Activated CD8-positive, alpha-beta memory T cell treated with anti-CD3 and anti-CD28 coated beads, Interleukin-2, amount 50 U/mL, for 1 hour (primary cell): ENCODE measurements around the gene VAC14.

Experiments used
- DNase-seq: peaks from one replicate; pipeline ENCODE4 v3.0.0-alpha.2; 2020; ENCODE audit errors: extremely low read depth

The VAC14 gene

DNA sequence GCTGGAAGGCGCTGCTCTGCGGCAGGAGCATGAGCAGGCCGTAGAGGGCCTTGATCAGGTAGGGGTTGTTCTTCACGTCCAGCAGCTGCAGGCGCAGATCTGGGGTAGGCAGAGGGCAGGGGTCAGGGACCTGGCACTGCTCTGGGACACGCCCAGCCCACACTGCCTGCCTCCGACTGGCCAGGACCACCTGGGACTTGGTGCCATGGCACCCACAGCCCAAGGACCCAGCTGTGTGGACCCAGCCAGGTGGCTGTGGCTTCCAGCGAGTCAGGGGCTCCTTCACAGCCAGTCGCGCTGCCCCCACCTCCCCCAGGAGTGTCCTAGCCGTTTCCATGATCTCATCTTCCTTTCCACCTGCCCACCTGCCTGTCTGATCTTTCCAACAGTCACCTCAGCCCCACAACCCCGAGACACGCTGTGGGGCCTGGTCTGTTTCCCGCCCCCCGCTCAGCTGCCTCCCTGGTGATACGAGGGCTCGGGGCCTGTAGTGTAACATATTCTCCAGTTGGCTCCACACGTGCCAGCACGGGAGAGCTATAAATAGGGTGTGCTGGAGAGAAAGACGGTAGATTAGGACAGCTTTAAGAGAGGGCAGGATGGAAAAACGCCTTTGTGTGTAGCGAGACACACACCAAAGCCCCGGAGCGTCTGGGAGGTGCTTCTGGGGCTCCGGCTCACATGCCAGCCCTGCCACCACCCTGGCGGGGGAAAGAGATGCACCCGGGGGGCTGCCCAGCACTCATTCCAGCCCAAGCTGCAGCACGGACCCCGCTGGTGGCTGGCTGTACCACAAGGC lies 107.9 kb downstream of the VAC14 start:
- no peak for DNase-seq

DNA sequence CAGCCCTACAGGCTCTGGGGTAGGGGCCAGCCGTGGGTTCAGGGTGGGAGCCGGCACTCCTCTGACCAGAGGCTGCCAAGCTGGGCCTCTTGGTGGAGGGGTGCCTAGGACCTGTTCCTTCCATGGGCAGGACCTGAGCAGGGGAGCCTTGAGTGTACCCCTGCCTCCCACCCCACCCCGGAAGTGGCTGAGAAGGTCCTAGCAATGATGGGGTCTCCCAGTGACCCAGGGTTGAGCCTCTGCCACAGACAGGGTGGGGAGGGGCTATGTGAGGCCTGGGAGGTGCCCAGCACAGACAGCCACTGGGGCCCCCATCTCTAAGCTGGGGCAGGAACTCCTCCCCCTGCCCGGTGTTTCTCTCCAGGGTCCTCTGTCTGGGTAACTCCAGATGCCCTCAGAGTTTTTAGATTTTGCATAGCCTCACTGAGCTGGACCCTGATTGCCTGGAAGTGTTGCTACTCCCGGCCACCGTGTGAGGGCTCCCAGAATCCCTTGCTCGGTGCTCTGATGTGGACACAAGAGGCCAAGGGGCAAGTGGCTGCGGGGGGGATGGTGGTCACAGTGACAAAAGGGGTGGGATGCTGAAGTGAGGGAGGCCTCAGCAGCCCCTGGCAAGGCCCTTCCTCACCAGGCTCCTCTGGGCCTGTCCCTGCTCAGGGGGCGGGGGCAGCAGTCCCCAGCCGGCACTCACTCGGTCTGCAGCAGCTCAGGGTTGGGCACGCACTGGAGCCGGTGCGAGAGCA lies 108.7 kb downstream of the VAC14 start:
- no peak for DNase-seq

DNA sequence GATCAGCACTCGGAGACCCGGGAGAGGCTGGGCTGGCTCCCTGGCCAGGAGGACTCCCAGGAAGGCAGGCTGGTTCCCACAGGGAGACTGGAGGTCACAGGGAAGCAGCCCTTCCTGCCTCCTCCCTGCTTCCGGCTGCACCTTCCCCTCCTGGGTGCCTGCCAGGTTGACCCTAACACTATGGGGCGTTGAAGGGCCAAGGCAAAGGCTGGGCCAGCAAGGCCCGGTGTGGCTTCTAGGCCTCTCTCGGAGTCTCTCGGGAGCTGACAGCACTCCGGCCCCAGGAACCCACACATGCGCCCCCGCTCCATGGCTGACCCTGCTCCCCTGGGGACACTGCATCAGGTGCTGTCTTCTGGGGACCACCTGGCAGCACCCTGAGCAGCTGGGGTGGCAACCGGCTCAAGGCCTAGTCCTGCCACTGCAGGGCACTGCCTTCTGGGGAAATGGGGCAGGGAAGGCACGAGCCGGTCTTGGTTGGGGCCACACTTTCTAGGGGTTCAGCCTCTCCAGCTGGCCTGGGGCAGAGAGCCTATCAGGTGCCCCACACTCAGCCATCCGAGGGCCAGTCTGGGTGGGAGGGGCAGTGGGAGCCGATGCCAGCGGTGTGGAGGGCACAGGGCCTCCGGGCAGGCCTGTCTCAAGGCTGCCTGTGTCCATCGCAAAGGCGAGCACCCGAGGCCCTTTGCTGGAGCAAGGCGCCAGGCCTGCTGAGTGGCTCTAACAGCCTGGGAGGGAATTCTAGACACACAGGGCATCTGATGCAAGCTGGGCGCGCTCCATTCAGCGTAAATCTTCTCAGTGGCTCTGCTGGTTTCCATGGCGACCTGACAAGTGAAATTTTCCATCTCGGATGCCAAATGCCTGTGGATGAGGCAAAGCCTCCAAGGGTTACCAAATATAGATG lies 109.5 kb downstream of the VAC14 start:
- DNase-seq = no peak

DNA sequence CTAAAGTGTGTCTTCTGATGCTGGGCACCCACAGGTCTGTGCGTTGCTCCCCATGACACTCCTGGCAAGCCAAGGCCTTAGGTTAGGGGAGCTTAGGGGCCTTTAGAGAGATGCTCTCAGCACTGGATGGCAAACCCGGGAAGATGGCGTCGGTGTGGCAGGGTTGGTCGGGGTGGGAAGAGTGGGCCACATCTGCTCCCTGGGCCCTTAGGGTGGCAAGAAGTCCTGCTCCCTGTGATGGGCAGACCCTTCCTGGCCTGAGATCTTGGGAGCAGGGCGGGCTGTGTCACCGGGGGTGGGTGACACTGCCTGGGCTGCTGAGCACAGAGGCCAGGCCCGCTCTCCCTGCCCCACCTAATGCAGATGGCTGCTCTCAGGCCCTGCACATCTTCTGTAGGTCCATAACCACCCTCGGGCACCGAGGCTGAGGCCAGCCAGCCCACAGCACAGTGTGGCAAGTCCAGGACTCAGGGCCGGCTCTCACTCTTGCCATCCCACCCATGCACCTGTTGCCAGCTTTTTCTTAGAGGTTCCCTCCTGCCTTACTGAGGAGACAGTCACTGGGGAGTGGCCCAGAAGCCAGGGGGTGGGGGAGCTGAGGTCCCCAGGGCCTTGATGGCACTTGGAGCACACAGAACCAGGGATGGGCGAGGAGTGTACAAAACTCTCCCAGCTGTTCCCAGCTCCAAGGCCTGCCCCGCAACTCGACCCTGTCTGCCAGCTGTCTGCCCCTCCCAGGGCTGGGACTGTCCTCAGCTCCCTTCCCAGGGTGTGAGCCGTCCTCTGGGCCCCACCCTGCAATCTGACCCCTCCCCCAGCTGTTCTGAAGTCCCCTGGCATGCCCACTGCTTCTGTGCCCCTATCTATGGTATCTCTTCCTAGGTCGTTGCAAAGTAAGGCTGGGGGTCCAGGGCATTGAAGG lies 110.7 kb downstream of the VAC14 start:
- no peak for DNase-seq

DNA sequence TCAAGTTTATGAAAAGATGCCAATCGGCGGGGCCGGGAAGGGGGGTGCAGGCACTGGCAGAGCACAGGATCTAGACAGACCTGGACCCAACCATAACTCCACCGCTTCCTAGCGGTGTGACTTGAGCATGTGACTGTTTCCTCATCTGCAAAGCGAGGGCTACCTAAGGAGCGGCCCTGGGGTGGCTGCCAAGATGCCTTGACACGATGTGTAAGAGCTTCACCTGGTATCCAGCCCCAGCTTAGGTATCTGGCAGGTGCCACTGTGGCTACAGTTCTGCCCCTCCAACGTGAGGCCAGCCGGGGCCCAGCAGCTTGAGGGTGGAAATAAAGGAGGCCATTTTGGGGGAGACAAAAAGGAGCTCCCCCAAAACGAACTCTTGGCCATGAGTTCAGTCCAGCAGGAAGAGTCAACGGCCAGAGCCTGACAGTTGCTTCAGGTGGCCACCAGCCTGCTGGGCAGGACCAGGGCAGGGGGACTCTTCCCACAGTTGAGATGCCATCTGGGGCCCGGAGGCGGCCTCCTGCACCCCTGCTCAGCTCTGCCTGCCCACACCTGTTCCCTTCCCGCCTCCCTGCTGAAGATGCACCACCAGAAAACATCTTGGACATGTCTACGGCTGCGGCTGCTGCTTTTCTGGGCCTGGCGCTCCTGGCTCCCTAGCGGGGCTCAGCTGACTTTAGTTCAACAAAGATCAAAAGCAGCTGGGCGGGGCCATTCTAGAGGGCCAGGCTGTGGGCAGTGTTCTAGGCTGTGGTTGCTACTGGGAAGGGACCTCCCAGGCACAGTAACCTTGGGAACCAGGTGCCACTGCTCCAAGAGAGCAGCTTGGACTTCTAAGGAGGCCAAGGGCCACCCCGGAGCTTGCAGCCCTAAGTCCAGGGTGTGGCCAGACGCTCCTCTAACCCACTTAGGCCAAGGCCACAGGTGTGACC lies 111.7 kb downstream of the VAC14 start:
- DNase-seq = no peak

DNA sequence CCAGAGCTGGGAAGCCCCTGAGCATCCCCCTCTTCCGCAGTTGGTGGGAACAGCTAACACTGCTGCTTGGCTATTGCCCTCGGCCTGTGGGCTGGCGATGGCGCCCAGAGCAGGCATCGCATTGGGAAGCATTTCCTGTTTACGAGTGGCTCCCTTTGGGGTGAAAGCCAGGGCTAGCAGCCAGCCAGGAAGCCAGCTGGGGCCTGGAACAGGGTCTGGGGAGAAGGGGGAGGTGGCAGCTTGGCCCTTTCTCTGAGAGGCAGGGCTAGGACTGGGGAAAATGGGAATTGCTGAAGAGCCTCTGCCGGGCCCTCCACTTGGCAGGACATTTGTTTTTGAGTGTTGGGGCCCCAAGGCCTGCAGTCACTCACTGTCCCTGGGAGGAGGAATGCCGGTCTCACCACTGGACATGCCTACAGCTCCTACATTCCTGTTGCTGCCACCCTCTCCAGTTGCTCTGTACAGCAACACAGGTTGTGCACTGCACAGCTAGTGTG lies 112.7 kb downstream of the VAC14 start:
- no peak for DNase-seq

DNA sequence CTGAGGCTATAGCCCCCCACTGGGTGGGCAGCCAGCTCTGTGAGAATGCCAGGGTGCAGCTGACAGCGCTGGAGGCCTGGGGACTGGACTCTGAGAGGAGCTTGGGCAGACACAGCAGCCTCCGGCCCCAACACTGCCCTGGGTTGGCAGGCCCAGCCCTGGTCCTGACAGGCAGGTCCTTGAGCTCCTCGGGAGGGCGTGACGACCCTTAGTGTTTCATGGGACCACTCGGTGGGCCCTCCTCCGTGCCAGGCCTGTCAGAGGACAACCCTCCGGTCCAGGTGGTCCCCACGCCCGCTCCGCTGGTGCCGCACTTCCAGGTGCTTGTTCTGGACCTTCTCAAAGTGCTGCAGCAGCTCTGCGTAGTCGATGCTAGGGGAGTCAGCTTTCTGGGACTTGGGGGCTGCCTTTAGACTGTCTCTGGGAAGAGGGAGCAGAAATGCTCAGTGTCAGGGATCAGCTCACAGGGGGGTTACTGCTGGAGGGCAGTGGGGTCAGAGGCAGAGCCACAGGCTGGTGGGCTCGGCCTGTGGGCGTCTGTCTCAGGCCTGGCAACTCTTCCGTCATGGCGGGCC lies 113.2 kb downstream of the VAC14 start:
- no peak for DNase-seq

DNA sequence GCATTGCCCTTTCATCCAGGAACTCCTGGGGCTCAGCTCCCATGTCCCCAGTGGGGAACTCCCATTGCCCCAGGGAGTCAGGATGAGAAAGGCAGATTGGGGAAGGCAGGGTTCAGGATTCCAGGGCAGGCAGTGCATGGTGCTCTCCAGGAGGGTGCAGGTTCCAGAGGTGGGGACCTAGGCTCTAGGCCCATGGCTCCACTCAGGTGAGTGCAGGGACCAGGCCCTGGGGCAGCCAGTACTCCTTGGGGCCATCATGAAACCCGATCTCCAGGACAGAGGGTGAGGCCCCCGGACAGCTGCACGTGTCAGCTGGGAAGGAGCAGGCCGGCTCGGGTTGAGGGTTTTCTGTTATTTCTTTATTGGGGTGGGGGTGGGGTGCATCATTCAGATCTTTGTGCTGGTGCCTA lies 113.9 kb downstream of the VAC14 start:
- DNase-seq = no peak

DNA sequence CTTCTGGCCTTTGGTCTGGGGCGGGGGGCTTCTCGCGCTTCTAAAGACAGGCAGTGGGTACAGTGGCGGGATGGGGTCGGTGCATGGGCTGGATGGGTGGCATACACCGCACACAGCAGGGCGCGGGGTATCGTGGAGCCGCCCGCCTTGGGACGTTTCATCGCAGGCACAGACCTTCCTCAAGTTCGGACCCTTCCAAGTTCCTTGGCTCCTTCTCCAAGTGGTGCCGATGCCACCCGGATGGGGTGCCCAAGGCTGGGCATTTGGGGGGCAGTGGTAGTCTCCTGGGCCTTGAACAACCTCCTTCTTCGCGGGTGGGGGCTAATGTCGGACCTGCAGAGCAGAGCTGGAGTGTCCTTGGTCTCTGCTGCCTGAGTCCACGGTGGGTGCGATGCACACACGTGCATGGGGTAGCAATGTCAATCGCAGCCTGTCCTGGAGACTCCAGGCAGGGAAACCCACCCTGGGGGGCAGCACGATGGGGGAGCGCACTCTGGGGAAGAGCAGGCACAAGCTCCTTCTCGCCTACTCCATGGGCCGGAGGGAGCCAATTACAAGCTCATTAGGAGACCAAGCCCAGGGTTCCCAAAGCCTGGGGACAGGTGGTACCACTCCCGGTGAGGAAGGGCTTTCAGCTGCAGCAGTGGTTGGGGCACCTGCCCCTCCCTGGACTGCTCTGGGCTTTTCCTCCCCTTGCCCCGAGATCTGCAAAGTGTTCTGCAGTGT lies 114.4 kb downstream of the VAC14 start:
- DNase-seq = no peak

DNA sequence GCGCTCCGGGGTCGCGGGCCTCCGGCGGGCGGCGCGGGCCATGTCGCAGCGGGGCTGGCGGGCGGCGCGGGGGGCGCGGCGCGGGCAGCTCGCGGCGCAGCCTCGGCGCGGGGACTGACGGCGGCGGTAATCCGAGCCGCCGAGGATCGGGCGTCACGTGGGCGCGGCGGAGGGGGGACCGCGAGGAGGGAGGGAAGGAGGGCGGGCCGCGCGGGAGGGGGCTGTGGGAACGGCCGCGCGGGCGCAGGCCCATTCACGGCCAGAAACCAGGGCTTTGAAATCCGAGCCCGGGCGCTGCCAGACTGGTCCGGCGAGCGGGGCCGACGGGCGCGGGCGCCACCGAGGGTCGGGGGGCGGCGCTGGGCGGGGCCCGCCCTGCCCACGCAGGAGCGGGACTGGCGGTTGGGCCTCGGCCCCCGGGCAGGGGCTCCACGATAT lies 115.0 kb downstream of the VAC14 start, which contains the start of gene MTSS2:
MTSS2 (minus strand) TSS at position 116 of the 438 bp plus-strand sequence. CDS start 262 bp downstream, outside the sequence.
- DNase-seq = no peak

DNA sequence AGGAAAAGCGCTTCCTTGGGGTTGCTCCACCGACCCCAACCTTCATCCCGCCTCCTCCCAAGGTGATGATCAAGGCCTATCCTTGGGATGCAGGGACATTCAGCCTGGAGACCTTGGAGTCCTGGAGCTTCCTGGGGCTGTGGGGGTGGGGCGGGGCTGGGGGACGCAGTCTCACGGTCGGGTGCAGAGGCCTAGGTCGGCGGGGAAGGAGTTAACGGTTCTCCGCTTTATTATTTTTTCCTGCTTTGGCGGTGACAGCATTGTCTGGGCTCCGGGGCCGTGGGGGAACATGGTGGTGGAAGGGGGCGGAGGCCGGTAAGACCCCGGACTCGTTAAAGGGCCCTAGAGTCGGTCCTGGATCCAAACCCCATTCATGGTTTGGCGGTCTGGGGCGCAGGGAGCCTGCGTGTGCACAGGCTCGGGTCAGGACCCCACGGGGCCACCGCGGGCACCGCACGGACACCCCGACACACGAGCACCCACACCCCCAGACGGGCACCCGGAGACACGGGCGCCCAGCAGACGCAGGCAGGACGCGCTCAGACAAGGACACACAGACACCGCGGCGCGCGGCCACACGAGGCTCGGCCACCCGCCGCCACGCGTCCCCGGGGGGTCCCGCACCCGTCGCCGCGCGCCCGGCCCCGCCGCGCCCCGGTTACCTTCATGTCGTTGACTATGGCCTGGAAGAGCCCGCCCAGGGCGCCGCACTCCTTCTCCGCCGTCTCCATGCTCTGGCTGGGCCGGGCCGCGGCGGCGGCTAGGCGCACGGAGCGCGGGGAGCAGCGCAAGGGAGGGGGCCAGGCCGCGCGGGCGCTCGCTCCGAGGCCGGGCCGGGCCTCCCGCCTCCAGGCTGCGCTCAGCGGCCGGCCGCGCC lies 115.7 kb downstream of the VAC14 start:
- no peak for DNase-seq

DNA sequence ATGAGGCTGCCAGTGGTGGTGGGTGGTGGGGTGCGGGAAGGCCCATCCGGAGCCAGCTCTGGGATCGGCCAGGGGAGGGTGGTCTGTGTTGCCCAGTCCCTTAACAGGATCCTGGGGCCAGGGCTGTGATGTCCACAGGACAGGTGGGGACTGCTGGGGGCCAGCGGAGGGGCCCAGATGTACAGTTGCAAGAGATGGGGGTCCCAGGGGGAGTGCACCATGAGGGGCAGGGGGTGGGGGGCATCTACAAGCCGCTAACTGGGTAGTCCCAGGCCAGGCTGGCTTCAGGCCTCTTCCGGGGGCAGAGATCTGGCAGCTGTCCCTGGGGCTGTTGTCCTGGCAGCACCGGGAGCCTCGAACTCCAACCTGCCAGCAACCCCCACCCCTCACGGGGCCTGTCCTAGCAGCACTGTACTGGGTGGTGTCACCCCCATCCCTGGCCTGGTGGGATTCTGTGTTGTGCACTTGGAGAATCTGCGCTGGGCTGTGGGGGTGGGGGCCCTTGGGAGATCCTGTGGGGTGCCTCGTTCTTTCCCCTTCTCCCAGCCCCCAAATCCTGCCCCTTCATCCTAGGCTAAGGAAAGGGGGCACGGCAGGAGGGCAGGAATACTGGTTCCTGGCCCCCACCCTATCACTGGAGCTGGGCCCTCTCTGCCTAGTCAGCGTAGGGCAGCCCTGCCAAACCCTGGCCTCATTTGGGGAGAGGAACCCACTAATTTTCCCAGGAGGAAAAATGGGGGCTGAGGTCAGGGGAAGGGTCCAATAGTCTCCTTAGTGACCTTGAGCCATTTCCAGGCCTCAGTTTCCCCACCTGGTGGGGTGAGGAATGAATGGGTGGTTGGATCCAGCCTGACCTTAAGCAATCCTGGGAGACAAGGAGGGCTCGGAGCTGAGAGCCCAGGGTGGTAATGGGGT lies 116.6 kb downstream of the VAC14 start:
- no peak for DNase-seq

DNA sequence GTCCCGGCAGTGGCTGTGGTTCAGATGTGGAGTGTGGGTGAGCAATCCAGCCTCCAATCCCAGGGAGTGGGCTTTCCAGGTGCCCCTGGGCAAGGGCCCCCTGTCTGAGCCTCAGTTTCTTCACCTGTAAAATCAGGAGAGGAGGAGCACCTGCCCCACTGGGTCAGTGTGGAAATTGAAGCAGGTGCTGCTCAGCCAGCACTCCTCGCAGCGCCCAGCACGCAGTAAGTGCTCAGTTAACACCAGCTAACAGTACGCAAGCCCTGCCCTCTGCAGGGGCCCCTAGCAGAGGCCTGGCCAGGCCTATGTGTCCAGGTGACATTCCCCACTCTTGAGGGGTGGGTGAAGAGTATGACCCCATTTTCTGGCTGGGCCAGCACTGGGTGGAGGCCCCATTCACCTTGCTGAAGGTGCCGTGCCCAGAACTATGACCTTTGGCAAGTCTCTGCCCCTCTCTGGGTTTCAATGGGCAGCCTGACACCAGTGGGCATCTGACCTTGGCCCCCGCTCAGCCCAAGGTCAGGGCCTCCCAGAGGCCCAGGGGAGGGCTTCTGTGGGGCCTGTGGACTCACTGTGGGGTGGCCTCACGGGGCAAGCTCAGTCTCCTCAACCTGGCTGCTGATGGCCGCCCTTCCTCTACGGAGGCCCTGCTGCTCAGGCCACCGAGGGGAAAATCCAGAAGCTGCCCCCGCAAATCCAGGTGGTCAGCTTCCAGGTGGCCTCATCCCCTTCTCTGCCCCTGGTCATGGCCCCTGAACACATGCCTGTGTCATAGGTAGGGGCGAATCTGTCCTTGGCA lies 117.6 kb downstream of the VAC14 start:
- no peak for DNase-seq

DNA sequence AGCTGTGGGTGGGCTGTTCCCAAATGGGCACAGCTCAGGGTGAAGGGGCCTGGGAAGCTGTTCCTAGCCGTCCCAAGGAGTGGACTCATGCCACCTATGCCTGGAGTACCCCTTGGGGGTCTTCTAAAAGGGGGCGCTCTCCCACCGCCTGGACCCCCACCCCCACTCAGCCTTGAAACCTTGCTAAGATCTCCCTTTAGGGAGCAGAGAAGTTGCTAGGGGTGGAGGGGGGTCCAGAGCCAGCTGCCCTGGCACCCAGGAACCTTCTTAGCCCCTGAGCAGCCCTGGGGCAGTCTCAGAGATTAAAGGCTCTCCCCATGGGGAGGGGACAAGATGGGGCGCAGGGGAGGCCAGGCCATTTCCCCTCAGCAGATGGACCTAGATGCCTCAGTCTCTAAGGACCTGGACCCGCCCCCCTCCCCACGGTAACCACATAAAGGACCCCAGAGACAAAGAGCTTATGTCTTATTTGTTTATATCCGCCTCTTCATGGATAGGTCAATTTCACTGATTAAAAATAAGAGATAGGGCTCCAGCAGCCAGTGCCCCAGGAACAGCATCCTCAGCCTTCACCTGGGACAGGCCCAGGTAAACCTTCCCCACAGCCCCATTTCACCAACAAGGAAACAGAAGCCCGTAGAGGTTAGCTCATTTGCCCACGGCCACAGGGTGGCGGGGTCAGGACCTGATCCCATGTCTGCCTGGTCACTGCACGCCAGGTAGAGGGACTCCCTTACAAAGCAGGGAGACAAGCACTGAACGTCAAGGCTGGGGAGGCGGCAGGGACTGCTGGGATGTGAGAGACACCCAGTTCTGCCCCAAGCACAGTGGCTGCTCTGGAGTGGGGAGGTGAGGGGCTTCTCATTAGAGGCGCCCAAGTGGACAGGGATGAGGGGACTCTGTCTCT lies 118.5 kb downstream of the VAC14 start:
- DNase-seq = no peak
